Stimulated activated naive CD4-positive, alpha-beta T cell treated with Interleukin-2 at 50 U/mL for 16 hours (primary cell): ENCODE results near the gene SERPINA3.

Experiments
- DNase-seq: peaks from one replicate; lab custom pipeline; 2025; lab: John Stamatoyannopoulos, UW

SERPINA3 gene

GRCh38 chr14:94655169-94655710 is 43.0 kb downstream of the SERPINA3 start:
- DNase-seq: no peak

GRCh38 chr14:94656043-94656442 is 43.9 kb downstream of the SERPINA3 start:
- no peak for DNase-seq

DNA sequence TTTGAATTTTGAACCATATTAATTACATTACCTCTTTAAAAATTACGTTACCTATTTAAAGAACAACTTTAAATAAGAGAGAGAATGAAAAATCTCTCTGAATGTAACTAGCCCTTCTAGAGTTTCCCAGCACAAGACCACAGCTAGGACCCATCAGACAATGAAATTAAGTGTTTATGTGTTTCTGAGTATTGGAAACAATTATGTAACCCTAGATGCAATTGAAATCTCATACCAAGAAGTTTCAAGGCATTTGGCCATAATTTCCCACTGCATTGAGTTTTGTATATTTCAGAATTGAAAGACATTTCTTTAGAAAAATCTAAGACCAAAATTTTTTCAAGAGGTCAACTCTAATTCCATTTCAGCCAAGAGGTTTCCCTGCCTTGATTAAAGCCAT is 47.1 kb downstream of the SERPINA3 start:
- no peak for DNase-seq

GRCh38 chr14:94659901-94660300 is 47.7 kb downstream of the SERPINA3 start:
- DNase-seq: no peak

GRCh38 chr14:94660306-94660946 is 48.2 kb downstream of the SERPINA3 start:
- DNase-seq: no peak

- no peak for DNase-seq
Observed at GRCh38 chr14:94663538-94663937, 51.3 kb downstream of the SERPINA3 start.

DNA sequence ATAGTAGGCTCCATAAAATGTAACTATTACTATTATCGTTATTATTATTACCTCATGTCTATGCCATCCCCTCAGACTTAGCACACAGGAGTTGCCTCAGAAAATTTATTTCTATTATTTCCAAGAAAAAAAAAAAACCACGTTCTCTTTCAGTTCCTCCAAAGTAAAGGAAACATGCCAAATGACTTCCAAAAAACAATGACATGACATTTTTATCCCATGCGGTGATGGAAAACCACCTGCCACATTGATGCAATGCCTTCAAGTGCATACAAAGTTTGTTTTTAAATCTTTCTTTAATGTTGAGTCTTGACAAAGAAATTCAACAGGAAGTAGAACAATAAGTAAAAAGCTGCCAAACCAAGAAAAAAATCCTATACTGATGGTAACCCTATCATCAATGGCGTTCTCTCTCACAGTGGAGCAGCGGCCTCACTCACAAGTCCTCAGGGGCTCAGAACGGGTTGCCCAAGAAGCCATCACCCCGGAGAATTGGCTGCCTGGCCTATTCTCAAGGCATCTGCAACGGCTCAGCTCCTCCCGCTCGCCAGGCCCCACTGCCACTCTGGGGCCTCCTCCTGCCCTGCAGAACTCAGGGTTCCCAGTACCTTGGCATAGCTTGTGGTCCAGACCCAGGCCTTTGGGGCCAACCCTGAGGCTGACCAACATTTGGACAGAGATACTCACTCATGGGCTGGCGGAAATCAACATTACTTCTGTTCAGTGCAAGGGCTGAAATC is 51.9 kb downstream of the SERPINA3 start:
- no peak for DNase-seq

DNA sequence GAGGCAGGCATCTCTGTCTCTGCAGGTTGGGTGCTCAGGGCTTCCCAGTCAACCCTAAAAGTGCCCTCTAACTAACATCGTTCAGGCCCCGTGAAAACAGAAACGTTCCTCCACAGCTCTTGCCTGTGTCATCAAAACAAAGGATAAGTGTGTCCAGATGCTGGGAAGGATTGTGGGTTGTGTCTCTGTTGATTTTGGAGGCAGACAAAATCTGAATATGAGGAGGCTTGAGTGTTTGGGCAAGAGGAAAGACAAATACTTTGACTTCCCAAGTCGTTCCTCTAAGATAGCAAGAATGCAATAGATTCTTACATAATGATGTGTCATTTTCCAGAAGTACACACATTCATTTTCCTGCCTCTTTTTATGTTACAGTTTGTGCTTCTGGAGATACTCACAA is 52.9 kb downstream of the SERPINA3 start:
- no peak for DNase-seq

DNA sequence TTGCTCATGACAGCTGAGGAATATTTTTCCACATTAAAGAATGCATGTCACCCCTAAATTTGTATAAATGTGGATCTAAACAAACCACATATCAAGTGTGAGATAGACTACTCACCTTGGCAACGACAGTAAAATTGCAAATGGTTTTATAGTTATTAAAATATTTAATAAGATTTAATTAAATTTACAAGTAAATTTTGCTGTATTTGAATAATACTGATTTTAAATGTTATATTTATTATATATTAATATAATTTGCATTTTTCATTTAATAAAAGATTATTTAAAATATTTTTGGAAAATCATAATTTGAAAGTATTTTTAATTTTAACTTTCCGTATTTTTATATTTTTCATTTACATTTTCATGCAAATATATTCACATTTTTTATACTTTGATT is 53.4 kb downstream of the SERPINA3 start:
- no peak for DNase-seq

GRCh38 chr14:94670692-94671285 is 58.6 kb downstream of the SERPINA3 start:
- no peak for DNase-seq

DNA sequence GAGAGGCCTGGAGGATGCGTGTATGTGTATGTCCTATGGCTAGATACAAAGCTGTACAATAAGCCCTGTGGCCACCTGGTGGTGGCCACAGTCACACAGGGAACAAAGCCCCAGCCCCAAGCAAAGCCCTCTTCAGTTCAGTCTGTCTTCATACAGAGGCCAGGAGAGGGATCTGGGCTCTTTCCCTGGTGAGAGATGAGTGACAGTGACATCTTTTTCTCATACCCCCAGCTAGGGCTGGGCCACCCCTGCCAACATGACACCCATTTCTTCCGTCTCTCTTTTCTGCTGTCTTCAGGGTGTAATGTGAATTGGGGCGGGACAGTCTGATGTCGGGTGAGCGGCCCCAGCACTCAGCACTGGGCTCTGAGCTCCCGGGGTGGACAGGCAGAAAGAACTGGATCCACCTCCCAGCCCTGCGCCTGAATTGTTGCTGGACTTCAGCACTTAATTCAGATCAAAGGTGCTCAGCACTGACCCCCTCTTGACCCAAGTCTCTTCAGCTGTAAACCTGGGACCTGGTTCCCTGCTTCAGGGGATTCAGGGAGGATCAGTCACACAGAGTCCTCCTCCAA is 59.8 kb downstream of the SERPINA3 start:
- no peak for DNase-seq

DNA sequence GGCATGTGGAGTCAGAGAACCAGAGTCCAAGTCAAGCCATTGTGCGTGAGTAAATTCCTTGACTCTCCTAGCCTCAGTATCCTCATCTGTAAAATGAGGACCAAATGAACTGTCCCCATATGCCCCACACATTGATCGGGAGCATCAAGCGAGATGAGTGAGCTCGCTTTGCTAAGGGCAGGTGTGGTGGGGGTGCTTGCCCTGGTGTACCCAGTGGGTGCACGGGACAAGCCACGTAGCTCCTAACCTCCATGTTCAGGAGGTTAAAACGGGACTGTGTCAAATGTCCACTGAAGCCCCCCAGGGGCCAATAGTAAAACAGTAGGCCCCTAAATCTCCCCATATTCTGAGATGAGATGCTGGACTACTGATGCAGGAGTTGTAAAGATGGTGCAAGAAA is 60.9 kb downstream of the SERPINA3 start:
- no peak for DNase-seq
